AG20443 (cell line): ENCODE results near the gene CCDC33.
A peak's percentile ranks its signal among the peaks of the same experiment; 100 is the strongest.

ENCODE experiments used
- DNase-seq: peaks from one replicate; pipeline ENCODE4 v3.0.0; 2012; ENCODE audit warnings: low spot score, mixed read lengths

CCDC33 gene

GRCh38 chr15:74208901-74209559, 27.1 kb upstream of the CCDC33 start:
- DNase-seq, result peak; percentile 48

- DNase-seq, result no peak
These were observed 26.6 kb upstream of the CCDC33 start for GRCh38 chr15:74209560-74209958.

GRCh38 chr15:74209997-74210671, 26.0 kb upstream of the CCDC33 start:
- peak; percentile 62 for DNase-seq

- DNase-seq, result no peak
These were observed 25.4 kb upstream of the CCDC33 start for GRCh38 chr15:74210729-74211128.

GRCh38 chr15:74211656-74212055, 24.5 kb upstream of the CCDC33 start:
- DNase-seq, result no peak

- no peak for DNase-seq
These were observed 23.6 kb upstream of the CCDC33 start for GRCh38 chr15:74212494-74212893.

- DNase-seq, result no peak
These were observed 22.3 kb upstream of the CCDC33 start for GRCh38 chr15:74213858-74214284.

GRCh38 chr15:74214324-74215021, 21.7 kb upstream of the CCDC33 start:
- no peak for DNase-seq

- DNase-seq, result no peak
These were observed 20.2 kb upstream of the CCDC33 start for GRCh38 chr15:74215958-74216357.

- no peak for DNase-seq
These were observed 19.2 kb upstream of the CCDC33 start for GRCh38 chr15:74216949-74217348.

- DNase-seq, result no peak
These were observed 17.9 kb upstream of the CCDC33 start for GRCh38 chr15:74217907-74218885.

GRCh38 chr15:74220475-74221248, 15.5 kb upstream of the CCDC33 start:
- DNase-seq, result no peak

GRCh38 chr15:74221399-74222239, 14.5 kb upstream of the CCDC33 start:
- DNase-seq, result no peak

GRCh38 chr15:74222240-74223119, 13.6 kb upstream of the CCDC33 start:
- no peak for DNase-seq

GRCh38 chr15:74225928-74226327, 10.2 kb upstream of the CCDC33 start:
- no peak for DNase-seq

- DNase-seq, result no peak
These were observed 9.2 kb upstream of the CCDC33 start for GRCh38 chr15:74226761-74227540.

GRCh38 chr15:74227968-74228722, 8.0 kb upstream of the CCDC33 start:
- no peak for DNase-seq

GRCh38 chr15:74228723-74229081, 7.4 kb upstream of the CCDC33 start:
- DNase-seq, result no peak
